Jurkat, Clone E6-1 (cell line): ENCODE results near the gene SERPINH1.

Source experiments
- DNase-seq: peaks from one replicate; pipeline ENCODE4 v3.0.0-alpha.2; 2011; ENCODE audit warnings: low read depth, low spot score
- H3K4me3 ChIP-seq: 2 replicates; pipeline ENCODE4 v1.5.1; 2011; ENCODE audit warnings: mild to moderate bottlenecking, low read length, control low read depth, moderate library complexity

SERPINH1 gene

DNA sequence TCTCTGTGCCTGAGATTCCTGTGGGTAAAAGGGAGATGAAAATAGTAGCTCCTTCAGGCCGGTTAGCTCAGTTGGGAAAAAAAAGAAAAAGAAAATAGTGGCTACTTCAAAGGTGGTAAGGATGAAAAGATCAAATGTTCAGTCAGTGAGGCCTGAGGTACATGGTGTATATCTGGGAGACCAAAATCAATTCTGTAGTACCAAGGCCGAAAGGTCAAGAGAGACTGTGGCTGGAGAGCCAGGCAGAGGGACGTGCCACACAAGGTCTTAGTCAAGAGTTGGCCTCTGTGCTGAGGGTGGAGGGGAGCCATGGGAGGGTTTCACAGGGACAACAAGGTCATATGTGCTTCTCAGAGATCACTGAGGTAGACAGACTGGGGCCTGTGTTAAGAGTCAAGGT is 31.5 kb upstream of the SERPINH1 start:
- H3K4me3 ChIP-seq, result no peak overlapping the region
- DNase-seq, result no peak

DNA sequence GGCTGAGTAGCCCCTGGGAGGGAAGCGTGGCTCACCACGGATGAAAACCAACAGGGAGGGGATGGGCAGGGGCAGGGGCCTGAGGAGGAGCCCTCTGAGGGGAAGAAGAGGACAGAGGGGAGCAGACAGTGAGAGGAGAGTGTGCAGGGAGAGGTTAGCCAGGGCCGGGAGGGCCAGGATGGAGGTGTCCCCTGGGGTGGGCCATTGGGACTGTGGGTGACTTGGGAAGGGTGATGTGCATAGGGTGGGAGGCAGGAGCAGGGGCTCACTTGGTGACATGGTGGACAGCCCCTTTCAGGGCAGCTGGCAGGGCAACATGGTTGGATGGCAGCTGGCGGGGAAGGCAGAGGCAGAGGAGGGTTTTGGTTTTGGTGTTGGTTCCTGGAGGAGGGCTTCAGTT is 30.7 kb upstream of the SERPINH1 start:
- H3K4me3 ChIP-seq, result no peak overlapping the region
- DNase-seq, result no peak

DNA sequence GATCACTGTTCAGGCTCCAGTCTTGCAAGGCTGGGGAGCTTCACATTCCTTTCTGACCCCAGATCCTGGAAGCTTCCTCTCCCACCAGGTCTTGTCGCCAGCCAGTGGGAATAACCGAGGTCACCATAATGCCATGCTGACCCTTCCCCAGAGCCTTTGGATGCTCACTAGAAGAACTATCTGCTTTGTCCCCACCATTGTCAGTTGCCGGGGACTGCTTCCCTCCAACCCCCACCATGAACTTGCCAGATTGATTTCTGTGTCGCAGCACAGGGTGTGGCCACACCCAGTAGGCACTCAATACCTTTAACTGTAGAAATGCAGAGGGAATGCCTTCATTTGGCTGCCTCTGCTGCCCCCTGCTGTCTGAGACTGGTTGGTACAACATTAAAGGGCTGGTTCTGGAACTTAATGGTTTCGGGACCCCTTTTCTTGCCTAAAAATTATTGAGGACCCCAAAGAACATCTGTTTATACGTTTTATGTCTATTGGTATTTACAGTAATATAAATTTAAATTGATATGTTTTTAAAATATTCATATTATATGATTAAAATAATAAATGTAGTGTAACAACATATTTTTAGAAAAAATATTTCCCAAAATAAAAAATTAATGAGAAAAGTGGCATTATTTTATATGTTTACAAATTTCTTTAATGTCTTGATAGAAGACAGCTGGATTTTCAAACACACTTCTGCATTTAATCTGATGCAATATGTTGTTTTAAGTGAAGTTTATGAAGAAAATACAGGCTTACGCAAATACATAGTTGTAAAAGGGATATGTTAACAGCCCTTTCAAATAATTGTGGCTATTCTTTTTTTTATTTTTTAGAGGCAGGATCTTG is 29.6 kb upstream of the SERPINH1 start:
- peak; percentile 61 for DNase-seq
- no peak overlapping the region for H3K4me3 ChIP-seq

DNA sequence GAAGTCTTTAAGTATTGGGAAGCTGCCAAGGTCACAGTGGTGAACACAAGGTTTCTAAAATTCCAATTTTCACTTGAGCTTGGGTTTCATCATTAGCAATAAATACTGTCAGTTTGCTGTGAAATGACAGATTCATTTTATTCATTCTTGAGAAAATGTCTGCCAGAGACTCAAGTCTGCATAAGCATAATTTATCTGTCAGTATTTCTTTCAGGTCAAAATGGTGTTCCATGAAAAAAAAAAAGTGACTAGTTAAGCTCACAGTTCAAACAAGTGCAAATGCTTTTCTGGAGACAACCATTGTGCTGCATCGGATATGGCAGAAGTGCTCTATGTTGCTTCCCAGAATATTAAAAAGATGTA is 28.2 kb upstream of the SERPINH1 start:
- no peak for DNase-seq
- H3K4me3 ChIP-seq, result no peak overlapping the region

DNA sequence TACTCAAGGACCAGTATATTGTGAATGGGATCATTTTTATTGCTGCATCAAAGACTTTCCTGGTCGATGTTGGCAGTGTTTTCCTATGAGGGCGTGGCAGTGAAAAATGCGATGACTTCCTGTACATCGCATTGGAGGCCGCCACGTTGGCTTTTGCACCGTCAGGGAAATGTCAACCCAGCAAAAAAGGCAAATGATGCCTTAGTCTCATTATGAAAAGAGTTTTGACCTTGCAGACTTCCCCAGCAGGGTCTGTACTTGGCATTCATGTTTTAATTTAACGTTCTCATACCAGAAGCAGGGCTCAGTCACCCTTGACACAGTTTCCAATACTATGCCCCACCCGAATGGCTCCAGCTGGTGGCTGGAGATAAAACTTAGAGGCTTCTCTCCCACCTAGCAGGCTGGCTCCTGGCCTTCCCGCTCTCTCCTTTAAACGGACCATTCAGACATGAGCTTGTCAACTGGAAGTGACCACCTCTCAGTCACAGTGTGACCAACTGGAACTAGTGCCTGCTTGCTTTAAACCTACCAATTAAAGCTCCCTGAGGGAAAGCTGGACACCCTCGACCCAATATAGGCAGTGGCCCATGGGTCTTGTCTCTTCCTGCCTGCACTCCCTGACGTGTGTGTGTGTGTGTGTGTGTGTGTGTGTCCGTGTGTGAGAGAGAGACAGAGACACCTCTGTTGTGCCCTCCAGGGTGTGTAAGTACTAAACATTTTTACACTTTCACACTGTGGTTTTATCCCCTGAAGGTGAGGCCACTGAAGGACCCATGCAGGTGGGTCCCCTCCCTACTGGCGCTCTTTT is 27.6 kb upstream of the SERPINH1 start:
- no peak for DNase-seq
- H3K4me3 ChIP-seq, result no peak overlapping the region

GRCh38 chr11:75535071-75535470 is 27.0 kb upstream of the SERPINH1 start:
- no peak for DNase-seq

GRCh38 chr11:75536786-75537641 is 25.0 kb upstream of the SERPINH1 start:
- no peak for DNase-seq
- H3K4me3 ChIP-seq, result no peak overlapping the region

More at GRCh38 chr11:75535071-75535470, 27.0 kb upstream of the SERPINH1 start:
- H3K4me3 ChIP-seq, result no peak overlapping the region

DNA sequence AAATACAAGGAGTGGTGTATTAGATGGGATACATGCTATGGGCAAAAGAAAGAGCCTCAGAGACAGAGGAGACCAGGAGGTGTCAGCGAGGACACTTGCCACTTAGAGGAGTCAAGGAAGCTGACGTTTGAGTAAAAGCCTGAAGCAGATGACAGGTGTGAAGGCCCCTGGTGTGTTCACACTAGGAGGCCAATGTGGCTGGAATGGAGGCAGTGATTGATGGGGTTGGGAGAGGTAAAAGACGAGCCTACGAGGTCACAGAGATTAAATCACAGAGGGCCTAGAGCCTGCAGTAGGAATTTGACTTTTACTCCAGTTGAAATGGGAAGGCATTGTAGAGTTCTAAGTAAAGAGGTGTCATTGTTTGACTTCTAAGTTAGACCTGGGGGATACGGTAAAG is 24.3 kb upstream of the SERPINH1 start:
- no peak for DNase-seq
- H3K4me3 ChIP-seq, result no peak overlapping the region

DNA sequence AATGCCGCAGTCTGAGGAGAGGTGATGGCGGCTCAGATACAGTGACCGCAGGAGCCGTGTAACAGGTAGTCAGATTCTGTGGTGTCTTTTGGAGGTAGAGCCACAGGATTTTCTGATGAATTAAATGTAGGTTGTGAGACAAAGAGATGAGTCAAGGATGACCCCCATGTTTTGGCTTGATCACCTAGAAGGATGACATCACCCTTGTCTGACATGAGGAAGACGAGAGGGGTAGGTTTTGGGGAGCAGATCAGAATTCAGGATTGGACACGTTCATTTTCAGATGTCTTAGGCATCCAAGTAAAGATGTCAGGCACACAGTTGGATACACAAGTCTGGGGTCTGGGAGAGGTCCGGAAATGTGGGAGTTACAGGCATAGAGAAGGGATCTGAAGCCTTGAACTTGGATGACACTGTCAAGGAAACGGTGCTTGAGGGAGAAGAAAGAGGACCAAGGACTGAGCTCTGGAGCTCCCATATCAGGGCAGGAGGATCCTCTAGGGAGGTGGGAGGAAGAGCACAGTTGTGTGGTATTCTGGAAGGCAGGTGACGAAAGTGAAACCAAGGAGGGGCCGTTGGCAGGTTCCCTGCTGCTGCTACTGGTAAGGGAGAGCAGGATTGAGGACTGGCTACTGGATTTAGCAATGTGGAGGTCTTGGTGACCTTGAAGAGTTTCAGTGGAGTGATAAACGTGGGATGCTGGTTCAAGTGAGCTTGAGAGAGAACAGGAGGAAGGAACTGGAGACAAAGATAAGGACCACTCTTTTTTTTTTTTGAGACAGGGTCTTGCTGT is 23.7 kb upstream of the SERPINH1 start:
- no peak for DNase-seq
- no peak overlapping the region for H3K4me3 ChIP-seq

DNA sequence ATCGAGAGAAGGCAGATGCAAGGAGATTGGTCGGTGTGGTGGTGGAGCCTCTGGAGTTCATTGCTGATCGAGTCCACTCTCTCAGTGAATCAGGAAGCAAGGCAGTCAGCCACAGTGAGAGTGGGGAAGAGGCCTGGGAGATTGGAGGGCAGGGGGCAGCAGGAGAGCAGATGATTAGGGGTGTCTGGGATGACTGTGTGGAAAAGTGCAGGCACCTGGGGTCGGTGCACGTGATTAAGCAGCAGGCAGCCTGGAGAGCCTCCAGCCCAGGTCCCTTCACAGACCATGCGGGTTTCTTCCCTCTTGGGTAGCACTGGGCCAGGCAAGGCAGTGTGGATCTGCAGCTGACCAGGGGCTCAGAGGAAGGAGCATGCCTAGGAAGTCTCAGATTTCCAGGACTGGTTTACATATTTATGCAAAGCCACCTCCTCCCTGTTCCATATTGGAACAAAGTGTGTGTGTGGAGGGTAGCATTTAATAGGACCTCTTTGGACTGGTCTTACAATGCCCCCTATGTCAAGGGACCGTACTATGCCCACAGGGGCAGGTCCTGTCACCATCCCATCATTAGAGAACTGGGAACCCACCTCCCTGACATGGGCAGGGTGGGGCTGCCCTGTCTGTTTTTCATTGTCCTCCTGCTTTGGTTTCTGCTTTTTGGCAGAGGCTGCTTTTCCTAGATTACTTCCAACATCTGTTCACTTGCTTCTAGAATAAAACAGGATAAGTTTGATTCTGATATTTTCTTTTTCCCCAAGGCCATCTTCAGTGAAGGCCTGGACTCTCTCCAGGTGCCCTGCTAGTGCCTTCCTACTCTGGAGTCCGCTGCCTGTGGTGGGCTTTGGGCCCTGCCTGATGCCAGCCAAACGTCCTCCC is 22.4 kb upstream of the SERPINH1 start:
- no peak for DNase-seq

DNA sequence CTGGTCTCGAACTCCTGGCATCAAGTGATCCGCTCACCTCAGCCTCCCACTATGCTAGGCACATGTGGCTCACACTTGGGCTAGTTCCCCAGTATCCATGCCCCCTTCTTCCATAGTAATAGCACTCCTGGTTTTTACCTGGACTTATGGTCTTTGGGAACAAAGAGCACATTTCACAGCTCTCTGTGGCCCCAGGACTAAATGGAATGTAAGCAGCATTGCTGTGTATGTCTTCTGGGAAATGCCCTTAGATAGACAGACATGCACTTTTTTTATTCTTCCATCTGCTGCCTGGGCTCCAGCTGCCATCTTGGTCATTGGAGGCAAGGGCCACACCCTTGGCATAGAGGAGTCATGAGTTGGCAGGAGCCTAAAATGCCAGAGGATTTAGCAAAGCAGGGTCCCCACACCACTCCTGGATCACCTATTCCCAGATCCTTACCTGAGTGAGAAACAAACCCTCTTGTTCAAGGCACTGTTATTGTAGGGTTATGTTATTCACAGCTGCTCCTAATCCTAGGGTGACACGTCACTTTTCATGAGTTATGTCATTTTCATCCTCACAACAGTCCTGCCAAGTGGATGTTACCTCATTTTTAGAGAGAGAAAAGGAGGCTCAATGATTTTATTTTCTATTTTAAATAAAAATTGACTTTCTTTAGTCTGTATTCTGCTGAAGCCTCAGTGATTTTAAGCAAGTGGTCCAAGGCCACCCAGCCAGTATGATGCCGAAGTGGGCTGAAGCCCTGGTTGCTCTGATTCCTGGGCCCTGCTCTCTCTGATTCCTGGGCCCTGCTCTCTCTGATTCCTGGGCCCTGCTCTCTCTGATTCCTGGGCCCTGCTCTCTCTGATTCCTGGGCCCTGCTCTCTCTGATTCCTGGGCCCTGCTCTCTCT is 20.6 kb upstream of the SERPINH1 start:
- no peak for DNase-seq
- H3K4me3 ChIP-seq, result no peak overlapping the region

More for the DNA sequence above, 22.4 kb upstream of the SERPINH1 start:
- H3K4me3 ChIP-seq, result no peak overlapping the region

DNA sequence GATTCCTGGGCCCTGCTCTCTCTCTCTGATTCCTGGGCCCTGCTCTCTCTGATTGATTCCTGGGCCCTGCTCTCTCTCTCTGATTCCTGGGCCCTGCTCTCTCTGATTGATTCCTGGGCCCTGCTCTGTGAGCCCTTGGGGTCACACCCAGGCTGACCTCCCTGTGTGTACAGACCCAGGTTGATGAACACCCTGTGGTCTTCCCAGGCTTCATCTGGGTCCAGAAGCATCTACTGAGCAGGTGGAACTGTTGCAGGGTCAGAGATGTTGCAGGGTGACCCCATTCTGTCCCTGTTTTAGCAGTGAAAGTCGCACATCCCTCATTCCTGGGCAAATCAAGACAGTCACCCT is 20.0 kb upstream of the SERPINH1 start:
- H3K4me3 ChIP-seq, result no peak overlapping the region
- no peak for DNase-seq

DNA sequence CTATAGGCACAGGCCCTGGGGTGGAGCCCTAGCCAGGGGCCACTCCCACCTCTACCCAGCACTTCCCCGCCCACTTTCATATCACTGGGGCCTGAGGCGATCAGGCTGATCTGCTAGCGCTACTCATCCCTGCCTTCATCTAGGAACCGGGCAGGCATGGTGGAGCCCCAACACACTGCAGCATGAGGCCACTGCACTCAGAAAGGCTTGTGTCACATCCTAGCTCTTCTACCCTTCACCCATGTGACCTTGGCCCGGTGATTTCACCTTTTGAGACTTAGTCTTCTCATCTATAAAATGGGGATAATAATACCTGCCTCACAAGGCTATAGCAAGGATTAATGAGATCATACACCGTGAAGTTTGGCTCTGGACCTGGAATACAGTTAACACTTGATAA is 18.2 kb upstream of the SERPINH1 start:
- no peak overlapping the region for H3K4me3 ChIP-seq
- DNase-seq, result no peak

DNA sequence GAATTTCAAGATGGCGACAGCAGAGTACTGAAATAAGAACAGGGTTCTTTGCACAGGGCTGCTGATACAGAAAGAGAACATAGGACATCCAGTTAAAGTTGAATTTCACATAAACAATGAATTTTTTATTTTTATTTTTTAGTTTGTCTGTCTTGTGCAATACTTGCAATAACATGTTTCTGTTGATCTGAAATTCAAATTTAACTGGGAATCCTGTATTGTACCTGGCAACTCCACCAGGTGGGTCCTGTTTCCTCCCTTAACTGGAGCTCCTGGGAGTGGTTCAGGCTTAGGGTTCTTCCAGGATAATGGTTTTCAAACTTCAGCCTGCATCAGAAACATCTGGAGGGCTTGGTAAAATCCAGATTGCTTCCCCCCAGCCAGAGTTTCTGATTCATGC is 14.9 kb upstream of the SERPINH1 start:
- H3K4me3 ChIP-seq, result no peak overlapping the region
- DNase-seq, result no peak

DNA sequence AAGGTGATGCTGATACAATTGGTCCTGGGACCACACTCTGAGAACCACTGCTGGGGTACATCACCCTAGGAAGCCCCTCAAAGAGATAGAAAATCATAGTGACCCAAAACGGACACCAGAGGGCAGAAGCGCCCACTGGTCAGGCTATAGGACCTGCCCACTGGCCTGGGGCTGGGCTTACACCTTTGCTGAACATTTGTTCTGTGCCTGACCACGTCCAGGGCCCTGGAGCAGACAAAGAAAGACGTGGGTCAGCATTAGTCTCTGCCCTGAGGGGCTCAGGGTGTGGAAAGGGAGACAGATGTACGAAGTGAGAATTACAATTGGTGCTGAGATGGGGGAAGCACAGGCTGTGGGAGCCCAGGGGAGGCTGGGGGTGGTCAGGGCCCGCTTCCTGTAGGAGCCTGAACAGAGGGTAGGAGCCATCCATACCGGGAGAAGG is 14.4 kb upstream of the SERPINH1 start:
- DNase-seq, result no peak
- no peak overlapping the region for H3K4me3 ChIP-seq

DNA sequence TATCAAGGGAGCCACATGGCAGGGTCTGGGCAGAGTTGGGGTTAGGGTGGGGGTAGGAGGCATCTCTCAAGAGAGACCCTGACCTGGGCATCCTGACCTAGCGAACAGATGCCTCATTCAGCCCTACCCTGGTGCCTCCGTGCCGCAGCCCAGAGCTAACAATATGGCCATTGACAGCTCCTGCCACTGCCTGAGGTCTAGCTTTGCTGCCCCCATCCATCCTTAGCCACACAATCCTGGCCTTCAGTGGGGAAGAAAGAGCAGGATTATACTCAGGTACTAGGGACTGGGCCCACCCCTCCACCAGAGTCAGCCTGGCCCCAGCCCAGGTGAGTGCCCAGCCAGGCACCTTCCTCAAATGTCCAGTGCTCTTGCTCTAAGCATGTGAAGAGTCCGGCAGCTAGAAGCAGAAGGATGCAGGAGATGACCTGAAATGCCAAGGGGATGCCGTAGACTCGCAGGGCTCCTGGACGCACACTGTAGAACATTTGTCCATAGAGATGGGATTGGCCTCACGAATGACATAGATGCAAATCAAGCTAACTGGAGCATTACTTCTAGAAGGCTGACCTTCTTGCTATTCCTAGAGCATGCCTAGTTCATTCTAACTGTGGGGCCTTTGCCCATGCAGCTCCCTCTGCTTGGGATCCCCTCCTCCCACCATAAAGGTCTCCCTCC is 13.3 kb upstream of the SERPINH1 start:
- H3K4me3 ChIP-seq, result no peak overlapping the region
- DNase-seq, result no peak
